Right ventricle myocardium superior (tissue), 1 donor: ENCODE results near the gene HTR2A. TPM values are rescaled to one million over a fixed set of nuclear protein-coding genes. Genes with fewer than 3 reads are reported as not detected.

ENCODE experiments used
- ATAC-seq: fragments of 200-7000 bp; cut with Tn5 transposase; one replicate; pipeline ENCODE4 v1.9.1; 2020; ENCODE audit warnings: mild to moderate bottlenecking; ENCODE audit not compliant: poor library complexity
- DNase-seq: peaks from one replicate; pipeline ENCODE4 v3.0.0-alpha.2; 2020
- intact Hi-C: fragments of 100-400 bp; cut with DNase I; formaldehyde crosslinking; loops from one replicate; pipeline ENCODE4 v1.11.2; 2022
- total RNA-seq: library from RNA; stranded (reverse); fragmentation: NEBNext Ultra II Directional; extraction: Animal tissue kit (Norgen Biotek cat#: 25700); gene quantifications from one replicate; pipeline ENCODE4 v1.2.1, GENCODE V29; 2021
- donor health status: DM: no; HTN: yes; CAD: no; lungs with severe emphysema.

The HTR2A gene
- total RNA-seq, 1 donor from 2014 or later: not detected

GRCh38 chr13:46782066-46782465 lies 114.8 kb downstream of the HTR2A start:
- no peak for DNase-seq
- intact Hi-C loops: no loop called here
- ATAC-seq: no peak

Other genes with a start within 250 kb of the HTR2A start
- gene ESD, start 99.9 kb downstream of the HTR2A start, total RNA-seq: 104 TPM